Subcutaneous abdominal adipose tissue (tissue), 5 donors: ENCODE results near the gene MCC.

Experiments
- H3K27ac ChIP-seq: one replicate; pipeline ENCODE4 v1.7.0; 2013; ENCODE audit warnings: low read depth, mild to moderate bottlenecking, inconsistent platforms, low read length, moderate library complexity
- H3K27me3 ChIP-seq, 5 donors: one replicate each; pipeline ENCODE4 v1.7.0; 2013; ENCODE audit warnings: low read length in 5 of 5, inconsistent platforms in 1 of 5; ENCODE audit not compliant: control insufficient read depth in 5 of 5, insufficient read depth in 4 of 5
- H3K36me3 ChIP-seq, 5 donors: one replicate each; pipeline ENCODE4 v1.7.0; 2013; ENCODE audit warnings: low read length in 5 of 5; ENCODE audit not compliant: control insufficient read depth in 5 of 5, insufficient read depth in 5 of 5
- H3K4me1 ChIP-seq, 5 donors: one replicate each; pipeline ENCODE4 v1.7.0; 2013; ENCODE audit warnings: low read length in 5 of 5, mild to moderate bottlenecking in 3 of 5, moderate library complexity in 1 of 5; ENCODE audit not compliant: control insufficient read depth in 5 of 5, insufficient read depth in 5 of 5
- H3K4me3 ChIP-seq, 5 donors: one replicate each; pipeline ENCODE4 v1.7.0; 2013; ENCODE audit warnings: low read length in 5 of 5, low read depth in 1 of 5
- H3K9ac ChIP-seq, 5 donors: one replicate each; pipeline ENCODE4 v1.7.0; 2013; ENCODE audit warnings: low read length in 5 of 5, mild to moderate bottlenecking in 4 of 5, moderate library complexity in 3 of 5
- H3K9me3 ChIP-seq, 5 donors: one replicate each; pipeline ENCODE4 v1.7.0; 2013; ENCODE audit warnings: low read length in 5 of 5; ENCODE audit not compliant: control insufficient read depth in 5 of 5
- donor health status: healthy.
- donor health status: healthy.
- donor health status: healthy.
- donor health status: healthy.
- donor health status: healthy.

The MCC gene

DNA sequence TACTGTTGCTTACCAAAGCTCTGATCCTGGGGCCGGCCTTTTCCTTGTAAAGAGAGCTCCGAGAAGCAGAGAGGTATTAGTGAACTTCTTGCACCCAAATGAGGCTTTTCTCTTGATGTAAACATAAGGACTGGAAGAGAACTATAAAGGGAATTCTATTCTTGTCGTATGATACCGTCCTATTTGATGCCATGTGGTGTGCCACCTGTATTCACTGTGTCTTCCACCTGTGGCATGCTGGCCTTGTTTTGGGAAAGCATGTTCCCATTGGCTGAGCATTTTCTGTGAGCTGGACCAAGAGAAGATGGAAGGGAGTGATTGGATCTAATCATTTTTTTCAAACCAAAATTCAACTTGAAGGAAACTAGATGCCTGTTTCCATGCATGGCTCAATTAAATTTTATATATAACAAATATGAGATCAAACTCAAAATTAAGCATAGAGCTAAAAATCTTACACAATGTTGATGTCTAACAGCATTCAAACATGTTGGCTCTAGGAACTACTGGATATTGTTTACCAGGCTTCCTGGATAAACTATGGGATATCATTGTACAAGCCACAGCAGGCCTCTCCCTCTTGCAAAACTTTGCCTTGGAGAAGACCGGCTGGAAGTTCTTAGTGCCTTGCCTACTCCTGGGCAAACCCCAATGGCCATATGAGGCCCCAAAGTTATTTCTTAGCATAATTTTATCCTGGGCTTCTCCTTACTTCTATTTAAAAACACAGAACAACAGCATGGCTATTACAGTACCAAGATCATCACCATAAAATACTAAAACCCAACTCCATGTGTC, 168.8 kb downstream of the MCC start:
- no peaks in the 10 kb centered on the region for H3K36me3 ChIP-seq
- no peak overlapping the region for H3K27ac ChIP-seq
- peaks cover 0 to 5% (median 4%) of the 10 kb centered on the region in 5 donors for H3K4me1 ChIP-seq

GRCh38 chr5:113317636-113318035, 170.6 kb downstream of the MCC start:
- H3K27me3 ChIP-seq = no peaks in the 10 kb centered on the region
- no peaks in the 10 kb centered on the region for H3K9me3 ChIP-seq
- H3K27ac ChIP-seq = no peak overlapping the region
- no peaks in the 10 kb centered on the region for H3K36me3 ChIP-seq
- H3K4me3 ChIP-seq = no peak overlapping the region
- peaks cover 0 to 5% (median 4%) of the 10 kb centered on the region in 5 donors for H3K4me1 ChIP-seq
- no peak overlapping the region for H3K9ac ChIP-seq

More for the DNA sequence above, 168.8 kb downstream of the MCC start:
- H3K9ac ChIP-seq = no peak overlapping the region
- H3K9me3 ChIP-seq = no peaks in the 10 kb centered on the region
- no peak overlapping the region for H3K4me3 ChIP-seq
- no peaks in the 10 kb centered on the region for H3K27me3 ChIP-seq

DNA sequence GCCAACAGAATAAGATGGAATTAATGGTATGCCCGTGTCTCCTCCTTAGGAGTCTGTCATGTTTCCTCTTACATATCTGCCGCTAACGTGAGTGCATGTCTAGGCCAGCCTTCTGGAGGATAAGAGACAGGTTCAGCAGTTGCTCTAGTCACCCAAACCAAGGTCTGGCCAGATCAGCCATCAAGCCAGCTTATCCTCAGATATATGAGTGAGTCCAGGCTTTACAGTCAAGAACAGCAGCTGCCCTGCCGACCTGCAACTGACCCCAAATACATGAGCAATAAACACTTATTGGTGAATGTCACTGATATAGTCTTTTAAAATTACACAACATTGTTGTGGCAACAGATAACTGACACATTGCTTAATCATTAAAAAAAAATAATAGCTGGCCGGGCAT, 177.0 kb downstream of the MCC start:
- no peaks in the 10 kb centered on the region for H3K9me3 ChIP-seq
- H3K27me3 ChIP-seq = no peaks in the 10 kb centered on the region
- no peak overlapping the region for H3K9ac ChIP-seq
- no peaks in the 10 kb centered on the region for H3K36me3 ChIP-seq
- H3K4me1 ChIP-seq = no peaks in the 10 kb centered on the region
- no peak overlapping the region for H3K27ac ChIP-seq
- H3K4me3 ChIP-seq = no peak overlapping the region

- Histone ChIP-seq H3K27ac (no peak overlapping the region), H3K4me3 (no peak overlapping the region)
Measured at GRCh38 chr5:113302120-113302519, 186.1 kb downstream of the MCC start.

DNA sequence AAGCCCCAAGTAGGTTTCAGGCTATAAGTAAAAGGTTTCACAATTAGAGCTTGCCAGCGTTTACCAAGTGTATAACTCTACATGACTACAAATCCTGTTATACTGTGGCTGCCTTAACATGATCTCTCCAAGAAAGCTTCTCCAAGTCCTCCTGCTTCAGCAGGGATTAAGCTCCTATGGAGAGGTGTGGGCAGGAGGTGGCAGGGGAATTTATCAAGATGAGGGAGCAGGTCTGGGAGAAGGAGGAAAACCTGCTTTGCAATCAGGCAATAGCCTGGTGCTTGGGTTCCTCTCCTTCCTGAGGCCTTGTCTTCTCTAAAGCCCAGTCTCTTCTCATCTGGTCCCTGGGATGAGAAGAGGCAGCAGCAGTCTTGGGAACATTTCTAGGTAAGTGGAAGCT, 188.7 kb downstream of the MCC start:
- H3K36me3 ChIP-seq = no peaks in the 10 kb centered on the region
- no peak overlapping the region for H3K27ac ChIP-seq
- no peak overlapping the region for H3K9ac ChIP-seq
- H3K4me1 ChIP-seq = peaks cover 0 to 10% (median 6%) of the 10 kb centered on the region in 5 donors
- H3K27me3 ChIP-seq = no peaks in the 10 kb centered on the region
- H3K9me3 ChIP-seq = no peaks in the 10 kb centered on the region
- H3K4me3 ChIP-seq = no peak overlapping the region

More at GRCh38 chr5:113302120-113302519, 186.1 kb downstream of the MCC start:
- H3K36me3 ChIP-seq = no peaks in the 10 kb centered on the region
- no peaks in the 10 kb centered on the region for H3K27me3 ChIP-seq
- no peaks in the 10 kb centered on the region for H3K9me3 ChIP-seq
- no peak overlapping the region for H3K9ac ChIP-seq
- no peaks in the 10 kb centered on the region for H3K4me1 ChIP-seq

DNA sequence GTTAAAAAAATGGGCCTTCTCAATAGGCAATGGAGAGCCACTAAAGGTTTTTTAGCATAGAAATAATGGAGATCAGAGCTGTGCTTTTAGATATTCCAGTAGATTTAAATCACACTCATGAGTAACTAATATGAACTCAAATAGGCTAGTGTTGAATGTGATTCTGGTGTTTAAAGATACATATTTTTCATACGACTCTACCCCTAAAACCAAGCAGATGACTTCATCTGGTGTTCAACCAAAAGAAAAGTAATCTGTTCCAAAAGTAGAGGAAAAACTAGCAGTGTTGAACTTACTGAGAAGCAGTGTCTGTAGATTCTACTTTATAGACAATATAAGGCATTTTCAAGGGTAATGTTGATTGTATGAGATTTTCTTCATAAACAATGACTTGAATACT, 191.6 kb downstream of the MCC start:
- H3K9me3 ChIP-seq = no peaks in the 10 kb centered on the region
- peaks cover 0 to 28% (median 24%) of the 10 kb centered on the region in 5 donors for H3K4me1 ChIP-seq
- no peak overlapping the region for H3K4me3 ChIP-seq
- H3K36me3 ChIP-seq = no peaks in the 10 kb centered on the region
- H3K9ac ChIP-seq = no peak overlapping the region
- H3K27ac ChIP-seq = no peak overlapping the region
- no peaks in the 10 kb centered on the region for H3K27me3 ChIP-seq

GRCh38 chr5:113295111-113295539, 193.1 kb downstream of the MCC start:
- Histone ChIP-seq H3K4me1 (peaks cover 0 to 38% (median 24%) of the 10 kb centered on the region in 5 donors), H3K9me3 (no peaks in the 10 kb centered on the region), H3K27ac (peak overlapping the region; percentile 90), H3K4me3 (peak overlapping the region; percentile 63 to 98 (median 91)), H3K27me3 (no peaks in the 10 kb centered on the region), H3K9ac (peak overlapping the region in 4 of 5 donors; percentile 78 to 81 (median 80)), H3K36me3 (no peaks in the 10 kb centered on the region)

- Histone ChIP-seq H3K27me3 (no peaks in the 10 kb centered on the region), H3K27ac (peak overlapping the region; percentile 90)
Measured at GRCh38 chr5:113294311-113295110, 193.7 kb downstream of the MCC start.

DNA sequence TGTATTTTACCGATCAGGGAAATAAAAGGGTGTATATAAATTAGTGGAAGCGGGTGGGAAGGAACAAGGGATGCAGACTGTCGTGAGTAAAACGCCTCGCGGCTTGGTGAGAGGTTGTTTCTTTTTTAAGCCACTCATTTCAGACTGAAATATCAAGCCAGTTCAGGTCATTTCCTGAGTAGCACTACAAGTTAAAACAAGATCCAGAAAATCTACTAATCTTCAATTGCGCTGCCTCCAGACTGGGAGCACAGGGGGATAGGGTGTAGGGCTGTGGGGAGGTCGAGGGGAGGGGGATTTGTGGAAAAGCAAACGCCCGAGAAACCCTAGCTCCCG, 194.3 kb downstream of the MCC start:
- no peaks in the 10 kb centered on the region for H3K36me3 ChIP-seq
- H3K27ac ChIP-seq = peak overlapping the region; percentile 90
- H3K27me3 ChIP-seq = no peaks in the 10 kb centered on the region
- no peaks in the 10 kb centered on the region for H3K9me3 ChIP-seq
- H3K4me3 ChIP-seq = peak overlapping the region; percentile 88 to 98 (median 95)
- H3K4me1 ChIP-seq = peaks cover 0 to 38% (median 24%) of the 10 kb centered on the region in 5 donors
- H3K9ac ChIP-seq = peak overlapping the region; percentile 78 to 85 (median 81)

More at GRCh38 chr5:113294311-113295110, 193.7 kb downstream of the MCC start:
- no peaks in the 10 kb centered on the region for H3K9me3 ChIP-seq
- peak overlapping the region; percentile 88 to 98 (median 95) for H3K4me3 ChIP-seq
- peak overlapping the region; percentile 78 to 85 (median 81) for H3K9ac ChIP-seq
- H3K36me3 ChIP-seq = no peaks in the 10 kb centered on the region
- peaks cover 0 to 38% (median 24%) of the 10 kb centered on the region in 5 donors for H3K4me1 ChIP-seq
